ENCODE measurements around the gene LTK.
"Not testable (repeated sequence)": the region's sequence is repeated elsewhere in the genome, so short reads cannot be mapped to it uniquely, and the experiment has no call there.

The LTK gene

DNA sequence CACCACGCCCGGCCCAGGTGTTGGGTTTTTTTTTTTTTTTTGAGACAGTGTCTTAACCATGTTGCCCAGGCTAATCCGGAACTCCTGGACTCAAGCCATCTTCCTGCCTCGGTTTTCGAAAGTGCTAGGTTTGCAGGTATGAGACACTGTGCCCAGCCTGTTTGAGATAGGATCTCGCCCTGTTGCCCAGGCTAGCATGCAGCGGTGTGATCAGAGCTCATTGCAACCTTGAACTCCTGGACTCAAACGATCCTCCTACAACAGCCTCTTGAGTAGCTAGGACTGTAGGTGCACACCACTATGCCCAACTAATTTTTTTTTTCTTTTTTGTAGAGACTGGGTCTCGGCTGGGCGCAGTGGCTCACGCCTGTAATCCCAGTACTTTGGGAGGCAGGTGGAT is 40.2 kb downstream of the LTK start:
- no peak for DNase-seq

DNA sequence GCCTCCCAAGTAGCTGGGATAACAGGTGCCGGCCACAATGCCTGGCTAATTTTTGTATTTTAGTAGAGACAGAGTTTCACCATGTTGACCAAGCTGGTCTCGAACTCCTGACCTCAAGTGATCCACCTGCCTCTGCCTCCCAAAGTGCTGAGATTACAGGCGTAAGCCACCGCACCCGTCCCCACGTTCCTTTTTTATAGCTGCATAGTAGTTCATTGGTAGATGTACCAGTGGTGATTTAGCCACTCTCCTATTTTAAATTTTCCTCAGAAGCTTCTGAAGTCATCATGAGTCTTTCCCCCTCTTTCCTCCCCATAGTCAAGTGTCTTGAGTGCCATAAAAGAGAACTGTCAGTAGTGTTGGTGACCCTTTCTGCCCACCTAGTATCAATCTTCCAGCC is 44.0 kb downstream of the LTK start:
- DNase-seq = not testable (repeated sequence)

DNA sequence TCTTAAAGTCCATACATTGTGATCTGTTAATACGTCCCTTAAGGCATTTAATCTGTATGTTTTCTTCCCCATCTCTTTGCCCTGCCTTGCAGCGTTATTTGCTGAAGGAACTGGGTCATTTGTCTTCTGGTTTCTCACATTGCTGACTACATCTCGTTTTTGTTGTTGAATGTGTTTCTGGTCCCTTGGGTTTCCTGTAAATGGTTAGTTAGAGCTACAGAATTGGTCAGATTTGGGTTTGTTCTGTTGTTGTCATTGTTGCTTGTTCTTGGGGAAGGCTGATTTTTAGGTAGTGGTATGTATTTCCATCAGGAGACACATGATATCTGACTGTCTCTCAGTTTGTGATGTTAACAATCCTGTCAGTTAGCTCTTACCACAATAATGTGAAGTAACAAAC is 46.9 kb downstream of the LTK start:
- no peak for DNase-seq

DNA sequence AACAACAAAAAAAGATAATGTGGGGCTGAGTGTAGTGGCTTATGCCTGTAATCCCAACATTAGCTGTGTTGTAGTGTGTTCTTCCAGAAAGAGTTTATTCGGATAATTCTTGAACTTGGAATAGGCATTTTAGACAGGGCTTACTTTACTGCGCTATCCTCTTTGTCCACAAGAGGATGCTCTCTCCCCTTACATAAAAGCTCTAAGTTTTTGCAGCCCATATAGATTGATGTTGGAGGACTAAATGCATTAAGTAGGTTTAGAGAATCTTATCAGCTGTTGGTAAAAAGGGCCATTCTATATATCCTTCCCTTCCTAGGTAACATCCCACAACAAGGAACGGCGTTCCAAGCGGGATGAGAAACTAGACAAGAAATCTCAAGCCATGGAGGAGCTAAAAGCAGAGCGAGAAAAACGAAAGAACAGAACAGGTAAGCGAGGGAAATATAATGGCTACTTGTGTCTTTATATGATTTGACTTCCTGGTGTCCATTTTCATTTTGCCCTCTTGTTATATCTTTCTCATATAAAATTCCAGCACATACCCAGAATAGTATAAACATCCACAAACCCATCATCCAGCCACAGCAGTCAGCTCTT is 47.7 kb downstream of the LTK start:
- peak in 1 of 2 experiments; percentile 39 for DNase-seq

DNA sequence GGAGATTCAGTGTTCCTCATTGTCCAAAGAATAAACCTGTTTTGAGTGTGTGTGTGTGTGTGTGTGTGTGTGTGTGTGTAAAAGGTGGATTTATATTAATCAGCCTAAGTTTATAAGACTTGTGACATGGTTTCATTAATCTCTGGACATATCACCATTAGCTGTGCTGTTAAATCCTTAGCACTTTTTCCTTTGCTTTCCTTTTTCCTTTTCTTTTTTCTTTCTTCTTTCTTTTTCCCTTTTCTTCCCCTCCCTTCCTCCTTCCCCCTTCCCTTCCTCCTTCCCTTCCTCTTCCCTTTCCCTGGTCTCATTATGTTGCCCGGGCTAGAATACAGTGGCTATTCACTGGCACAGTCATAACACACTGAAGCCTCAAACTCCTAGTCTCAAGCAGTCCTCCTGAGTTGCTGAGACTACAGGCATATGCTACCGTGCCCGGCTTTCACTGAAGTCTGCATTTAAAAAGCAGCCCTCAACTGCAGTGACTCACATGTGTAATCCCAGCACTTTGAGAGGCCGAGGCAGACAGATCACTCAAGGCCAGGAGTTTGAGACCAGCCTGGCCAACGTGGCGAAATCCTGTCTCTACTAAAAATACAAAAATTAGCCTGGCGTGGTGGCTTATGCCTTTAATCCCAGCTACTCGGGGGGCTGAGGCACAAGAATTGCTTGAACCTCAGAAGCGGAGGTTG is 48.6 kb downstream of the LTK start:
- no peak for DNase-seq

DNA sequence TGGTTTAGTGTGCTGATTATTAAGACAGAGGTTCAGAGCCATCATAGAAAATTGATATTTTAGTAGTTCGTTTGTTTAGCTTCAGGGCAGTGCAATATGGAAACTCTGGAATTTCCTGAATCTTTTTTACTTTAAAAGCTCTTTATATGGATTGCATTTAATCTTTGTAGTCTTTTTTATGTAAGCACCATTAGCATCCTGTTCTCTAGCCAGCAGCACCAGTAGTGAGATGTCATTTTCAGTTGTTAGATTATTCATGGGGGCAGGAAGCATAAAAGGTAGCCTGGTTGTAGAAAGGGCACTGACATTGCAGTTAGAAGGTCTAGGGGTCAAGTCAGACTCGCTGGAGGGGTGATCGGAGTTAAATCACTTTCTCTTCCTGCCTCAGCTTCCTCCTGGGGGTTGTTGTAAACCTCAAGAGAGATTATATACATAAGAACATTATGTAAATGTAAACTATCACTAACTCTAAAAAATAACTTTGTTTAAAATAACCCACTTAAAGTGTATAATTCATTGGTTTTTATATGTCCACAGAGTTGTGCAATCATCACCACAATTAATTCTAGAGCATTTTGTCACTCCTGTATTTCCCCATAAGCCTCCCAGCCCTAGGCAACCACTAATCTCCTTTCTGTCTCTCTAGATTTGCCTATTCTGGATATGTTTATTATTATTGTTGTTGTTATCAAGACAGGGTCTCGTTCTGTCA is 51.4 kb downstream of the LTK start:
- DNase-seq = no peak

Data from SW 1271 (cell line).